ENCODE data around the gene MRAS.
"Not testable (repeated sequence)": the region's sequence is repeated elsewhere in the genome, so short reads cannot be mapped to it uniquely, and the experiment has no call there.

The MRAS gene

DNA sequence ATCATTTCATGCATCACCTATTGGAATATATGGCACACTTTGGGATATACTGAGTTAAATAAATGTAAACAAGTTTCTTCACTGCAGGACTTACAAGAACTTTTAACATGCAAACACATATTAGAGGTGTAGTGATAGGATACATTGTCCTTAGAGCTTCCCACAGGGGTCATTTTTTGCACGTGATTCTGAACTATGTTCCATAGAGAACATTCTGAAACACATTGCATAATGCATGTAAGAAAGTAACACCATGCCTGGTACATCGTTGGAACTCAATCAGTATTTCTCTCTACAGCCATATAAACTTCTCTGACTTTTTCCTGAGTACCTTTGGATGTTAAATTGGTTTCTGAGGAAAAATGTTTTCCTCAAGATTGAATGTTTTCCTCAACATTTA, 28.3 kb downstream of the MRAS start:
- H3K9me3 ChIP-seq (ENCODE audit: control insufficient read depth, insufficient read depth, low read depth, low read length) = no peaks in the 10 kb centered on the region
- no peak overlapping the region for H3K4me3 ChIP-seq (ENCODE audit: low read depth, low read length)
- TF ChIP-seq SALL2 (tag by site-specific recombination; IDR thresholded peaks at IDR 0.05; ENCODE audit: borderline replicate concordance) (no peak), ZNF16 (tag by site-specific recombination; IDR thresholded peaks at IDR 0.05; ENCODE audit: low read depth) (no peak), ZNF560 (tag by site-specific recombination; IDR thresholded peaks at IDR 0.05; ENCODE audit: borderline replicate concordance) (no peak), ZNF416 (tag by site-specific recombination; IDR thresholded peaks at IDR 0.05) (no peak), ZNF530 (tag by site-specific recombination; IDR thresholded peaks at IDR 0.05; ENCODE audit: low read depth) (no peak), FEZF1 (tag by site-specific recombination; IDR thresholded peaks at IDR 0.05) (no peak), ZNF433 (tag by site-specific recombination; IDR thresholded peaks at IDR 0.05; ENCODE audit: low read depth) (no peak), SP7 (tag by site-specific recombination; IDR thresholded peaks at IDR 0.05) (no peak)
- ChIA-PET CTCF (interaction anchor here (1.1 to 1.7 kb wide), 2 partner anchors 41 to 48 kb away, joined by 4 to 5 read pairs; no protein-coding TSS in a partner anchor), POLR2A (no interaction called here)
- no peak overlapping the region for H3K27ac ChIP-seq (ENCODE audit: extremely low read depth, low read depth, low read length)
- H3K4me1 ChIP-seq (ENCODE audit: control insufficient read depth, insufficient read depth, low read length) = no peaks in the 10 kb centered on the region
- H3K36me3 ChIP-seq (ENCODE audit: control insufficient read depth in 2 of 2, insufficient read depth in 1 of 2, low read length in 2 of 2) = no peaks in the 10 kb centered on the region

DNA sequence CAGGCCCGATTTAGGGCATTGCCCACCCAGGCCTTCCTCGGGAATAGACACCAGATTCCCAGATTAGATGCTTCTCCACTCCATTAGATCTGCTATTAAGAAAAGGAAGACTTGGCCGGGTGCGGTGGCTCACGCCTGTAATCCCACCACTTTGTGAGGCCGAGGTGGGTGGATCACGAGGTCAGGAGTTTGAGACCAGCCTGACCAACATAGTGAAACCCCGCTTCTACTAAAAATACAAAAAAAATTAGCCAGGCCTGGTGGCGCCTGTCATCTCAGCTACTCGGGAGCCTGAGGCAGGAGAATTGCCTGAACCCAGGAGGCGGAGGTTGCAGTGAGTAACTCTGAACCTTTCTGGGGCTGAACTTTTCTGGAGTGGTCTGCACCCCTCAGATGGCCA, 28.8 kb downstream of the MRAS start:
- not testable (repeated sequence) for H3K4me3 ChIP-seq (ENCODE audit: low read depth, low read length)
- CTCF ChIA-PET = interaction anchor here (1.7 kb wide), 1 partner anchor 49 kb away, joined by 5 read pairs; no protein-coding TSS in a partner anchor

DNA sequence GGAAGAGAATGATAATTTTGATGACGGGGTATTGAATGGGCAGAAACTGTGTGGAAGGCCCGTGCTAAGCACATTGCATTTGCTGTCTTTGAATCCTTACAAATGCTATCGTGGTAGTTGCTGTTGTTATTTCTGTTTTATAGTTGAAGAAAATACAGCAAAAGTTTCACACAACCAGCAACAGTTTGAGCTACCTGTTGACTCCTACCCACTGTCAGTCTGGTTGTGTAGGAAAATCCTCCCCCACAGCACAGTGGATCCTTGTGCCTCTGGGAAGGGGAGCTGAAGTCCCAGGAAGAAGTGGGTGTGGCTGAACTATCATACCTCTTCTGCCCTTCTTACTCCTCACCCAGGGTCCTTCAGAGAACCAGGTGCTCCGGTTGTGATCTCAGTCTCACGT, 29.4 kb downstream of the MRAS start:
- H3K9me3 ChIP-seq (ENCODE audit: control insufficient read depth, insufficient read depth, low read depth, low read length) = no peaks in the 10 kb centered on the region
- POLR2A ChIA-PET = no interaction called here
- CTCF ChIA-PET = interaction anchor here (1.7 kb wide), 1 partner anchor 49 kb away, joined by 5 read pairs; no protein-coding TSS in a partner anchor
- H3K36me3 ChIP-seq (ENCODE audit: control insufficient read depth in 2 of 2, insufficient read depth in 1 of 2, low read length in 2 of 2) = no peaks in the 10 kb centered on the region
- no peaks in the 10 kb centered on the region for H3K4me1 ChIP-seq (ENCODE audit: control insufficient read depth, insufficient read depth, low read length)
- H3K4me3 ChIP-seq (ENCODE audit: low read depth, low read length) = no peak overlapping the region
- no peak overlapping the region for H3K27ac ChIP-seq (ENCODE audit: extremely low read depth, low read depth, low read length)
- no peak for TF ChIP-seq ZNF2 (tag by site-specific recombination; IDR thresholded peaks at IDR 0.05)
- TF ChIP-seq SCRT1 (tag by site-specific recombination; IDR thresholded peaks at IDR 0.05; ENCODE audit: borderline replicate concordance) = peak; percentile 85
- peak; percentile 94 for TF ChIP-seq SCRT2 (tag by site-specific recombination; IDR thresholded peaks at IDR 0.05)

More for the DNA sequence above, 28.8 kb downstream of the MRAS start:
- H3K4me1 ChIP-seq (ENCODE audit: control insufficient read depth, insufficient read depth, low read length); POLR2A ChIA-PET; H3K36me3 ChIP-seq (ENCODE audit: control insufficient read depth in 2 of 2, insufficient read depth in 1 of 2, low read length in 2 of 2); H3K27ac ChIP-seq (ENCODE audit: extremely low read depth, low read depth, low read length); H3K9me3 ChIP-seq (ENCODE audit: control insufficient read depth, insufficient read depth, low read depth, low read length): not testable (repeated sequence)

DNA sequence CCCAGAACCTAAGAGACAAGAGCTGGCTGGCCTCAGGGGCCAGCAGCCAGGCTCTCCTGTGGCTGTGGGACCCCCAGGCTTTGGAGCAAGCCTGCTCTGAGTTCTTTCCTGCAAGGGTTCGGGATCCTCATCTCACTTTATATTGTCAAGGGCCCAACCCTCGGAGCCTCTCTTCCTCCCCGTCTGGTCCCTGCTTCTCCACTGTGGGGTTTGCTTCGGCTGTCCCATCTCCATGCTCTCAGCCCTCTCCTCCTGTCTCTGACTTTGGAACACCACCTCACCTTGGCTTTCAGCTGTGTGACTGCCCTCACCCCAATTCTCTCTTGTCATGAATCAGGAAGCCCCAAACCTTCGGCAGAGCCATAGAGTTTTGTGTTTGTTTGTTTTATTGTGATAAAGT, 30.0 kb downstream of the MRAS start:
- Histone ChIP-seq H3K4me3 (ENCODE audit: low read depth, low read length) (no peak overlapping the region), H3K36me3 (ENCODE audit: control insufficient read depth in 2 of 2, insufficient read depth in 1 of 2, low read length in 2 of 2) (no peaks in the 10 kb centered on the region), H3K27ac (ENCODE audit: extremely low read depth, low read depth, low read length) (no peak overlapping the region), H3K4me1 (ENCODE audit: control insufficient read depth, insufficient read depth, low read length) (no peaks in the 10 kb centered on the region), H3K9me3 (ENCODE audit: control insufficient read depth, insufficient read depth, low read depth, low read length) (no peaks in the 10 kb centered on the region)
- no peak for TF ChIP-seq ZNF747 (tag by site-specific recombination; IDR thresholded peaks at IDR 0.05)
- no peak for TF ChIP-seq ZFP37 (tag by site-specific recombination; IDR thresholded peaks at IDR 0.05)
- no peak for TF ChIP-seq KLF8 (tag by site-specific recombination; IDR thresholded peaks at IDR 0.05)
- POLR2A ChIA-PET = no interaction called here
- CTCF ChIA-PET = interaction anchor here (1.7 kb wide), 1 partner anchor 50 kb away, joined by 5 read pairs; no protein-coding TSS in a partner anchor

DNA sequence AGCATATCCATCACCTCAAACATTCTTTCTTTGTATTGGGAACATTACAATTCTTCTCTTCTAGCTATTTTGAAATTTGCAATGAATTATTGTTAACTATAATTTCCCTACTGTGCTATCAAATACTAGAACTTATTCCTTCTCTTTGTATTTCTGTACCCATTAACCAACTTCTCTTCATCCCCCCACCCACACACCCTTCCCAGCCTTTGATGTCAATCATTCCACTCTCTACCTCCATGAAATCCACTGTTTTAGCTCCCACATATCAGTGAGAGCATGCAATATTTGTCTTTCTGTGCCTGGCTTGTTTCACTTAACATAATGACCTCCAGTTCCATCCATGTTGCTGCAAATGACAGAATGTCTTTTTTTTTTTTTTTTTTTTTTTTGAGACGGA, 30.6 kb downstream of the MRAS start:
- H3K9me3 ChIP-seq (ENCODE audit: control insufficient read depth, insufficient read depth, low read depth, low read length) = no peaks in the 10 kb centered on the region
- H3K27ac ChIP-seq (ENCODE audit: extremely low read depth, low read depth, low read length) = no peak overlapping the region
- no peak overlapping the region for H3K4me3 ChIP-seq (ENCODE audit: low read depth, low read length)
- H3K36me3 ChIP-seq (ENCODE audit: control insufficient read depth in 2 of 2, insufficient read depth in 1 of 2, low read length in 2 of 2) = no peaks in the 10 kb centered on the region
- H3K4me1 ChIP-seq (ENCODE audit: control insufficient read depth, insufficient read depth, low read length) = no peaks in the 10 kb centered on the region
- CTCF ChIA-PET = interaction anchor here (0.6 kb wide), 1 partner anchor 195 kb away, joined by 3 read pairs; no protein-coding TSS in a partner anchor
- POLR2A ChIA-PET = no interaction called here
- TF ChIP-seq ZNF23 (tag by site-specific recombination; IDR thresholded peaks at IDR 0.05; ENCODE audit: borderline replicate concordance) (no peak), ZNF571 (tag by site-specific recombination; IDR thresholded peaks at IDR 0.05) (no peak), MYNN (tag by site-specific recombination; IDR thresholded peaks at IDR 0.05; ENCODE audit: borderline replicate concordance) (no peak), ZNF132 (tag by site-specific recombination; IDR thresholded peaks at IDR 0.05; ENCODE audit: borderline replicate concordance) (no peak), ZNF423 (tag by site-specific recombination; IDR thresholded peaks at IDR 0.05) (no peak), ZNF354C (tag by site-specific recombination; IDR thresholded peaks at IDR 0.05; ENCODE audit: borderline replicate concordance, low read depth) (no peak)
- TF ChIP-seq, protein P1, sequence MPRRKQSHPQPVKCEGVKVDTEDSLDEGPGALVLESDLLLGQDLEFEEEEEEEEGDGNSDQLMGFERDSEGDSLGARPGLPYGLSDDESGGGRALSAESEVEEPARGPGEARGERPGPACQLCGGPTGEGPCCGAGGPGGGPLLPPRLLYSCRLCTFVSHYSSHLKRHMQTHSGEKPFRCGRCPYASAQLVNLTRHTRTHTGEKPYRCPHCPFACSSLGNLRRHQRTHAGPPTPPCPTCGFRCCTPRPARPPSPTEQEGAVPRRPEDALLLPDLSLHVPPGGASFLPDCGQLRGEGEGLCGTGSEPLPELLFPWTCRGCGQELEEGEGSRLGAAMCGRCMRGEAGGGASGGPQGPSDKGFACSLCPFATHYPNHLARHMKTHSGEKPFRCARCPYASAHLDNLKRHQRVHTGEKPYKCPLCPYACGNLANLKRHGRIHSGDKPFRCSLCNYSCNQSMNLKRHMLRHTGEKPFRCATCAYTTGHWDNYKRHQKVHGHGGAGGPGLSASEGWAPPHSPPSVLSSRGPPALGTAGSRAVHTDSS (tag by site-specific recombination; IDR thresholded peaks at IDR 0.05) = no peak

All from HEK293 (cell line).